ENCODE measurements around the gene SRPRB. TPM values are rescaled to one million over a fixed set of nuclear protein-coding genes. Genes with fewer than 3 reads are reported as not detected.

SRPRB gene
- total RNA-seq, 1 experiment from 2014 or later: 61.0 TPM

DNA sequence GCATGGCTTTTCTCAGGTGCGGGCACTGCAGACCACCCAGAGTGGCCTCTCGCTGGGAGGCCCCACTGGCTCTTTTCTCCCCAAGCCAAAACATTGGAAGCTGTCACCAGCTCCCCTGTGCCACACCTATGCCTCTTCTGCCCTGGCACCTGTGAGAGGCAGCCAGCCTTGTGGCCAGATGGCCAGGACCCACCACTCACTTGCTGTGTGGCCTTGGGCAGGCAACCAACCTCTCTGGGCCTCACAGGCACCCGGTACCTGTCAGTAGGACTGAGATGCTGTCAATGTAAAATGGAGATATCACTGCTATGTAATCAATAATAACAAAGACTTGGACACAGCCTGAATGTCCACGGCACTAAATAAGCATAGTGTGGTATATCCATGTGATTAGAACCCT is 36.5 kb downstream of the SRPRB start (continued):
- TF ChIP-seq EZH2 (IDR thresholded peaks at IDR 0.05) (no peak), POLR2A (IDR thresholded peaks at IDR 0.05; ENCODE audit: borderline replicate concordance, extremely low read depth, insufficient read depth, insufficient read length) (no peak), JUND (IDR thresholded peaks at IDR 0.05) (no peak), SIN3A (IDR thresholded peaks at IDR 0.05; ENCODE audit: low read depth) (no peak)
- TF ChIP-seq, protein P1, sequence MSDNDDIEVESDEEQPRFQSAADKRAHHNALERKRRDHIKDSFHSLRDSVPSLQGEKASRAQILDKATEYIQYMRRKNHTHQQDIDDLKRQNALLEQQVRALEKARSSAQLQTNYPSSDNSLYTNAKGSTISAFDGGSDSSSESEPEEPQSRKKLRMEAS (IDR thresholded peaks at IDR 0.05): no peak
- TF ChIP-seq, protein P2, sequence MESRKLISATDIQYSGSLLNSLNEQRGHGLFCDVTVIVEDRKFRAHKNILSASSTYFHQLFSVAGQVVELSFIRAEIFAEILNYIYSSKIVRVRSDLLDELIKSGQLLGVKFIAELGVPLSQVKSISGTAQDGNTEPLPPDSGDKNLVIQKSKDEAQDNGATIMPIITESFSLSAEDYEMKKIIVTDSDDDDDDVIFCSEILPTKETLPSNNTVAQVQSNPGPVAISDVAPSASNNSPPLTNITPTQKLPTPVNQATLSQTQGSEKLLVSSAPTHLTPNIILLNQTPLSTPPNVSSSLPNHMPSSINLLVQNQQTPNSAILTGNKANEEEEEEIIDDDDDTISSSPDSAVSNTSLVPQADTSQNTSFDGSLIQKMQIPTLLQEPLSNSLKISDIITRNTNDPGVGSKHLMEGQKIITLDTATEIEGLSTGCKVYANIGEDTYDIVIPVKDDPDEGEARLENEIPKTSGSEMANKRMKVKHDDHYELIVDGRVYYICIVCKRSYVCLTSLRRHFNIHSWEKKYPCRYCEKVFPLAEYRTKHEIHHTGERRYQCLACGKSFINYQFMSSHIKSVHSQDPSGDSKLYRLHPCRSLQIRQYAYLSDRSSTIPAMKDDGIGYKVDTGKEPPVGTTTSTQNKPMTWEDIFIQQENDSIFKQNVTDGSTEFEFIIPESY (IDR thresholded peaks at IDR 0.05; ENCODE audit: extremely low read depth, insufficient replicate concordance, low read length): no peak

DNA sequence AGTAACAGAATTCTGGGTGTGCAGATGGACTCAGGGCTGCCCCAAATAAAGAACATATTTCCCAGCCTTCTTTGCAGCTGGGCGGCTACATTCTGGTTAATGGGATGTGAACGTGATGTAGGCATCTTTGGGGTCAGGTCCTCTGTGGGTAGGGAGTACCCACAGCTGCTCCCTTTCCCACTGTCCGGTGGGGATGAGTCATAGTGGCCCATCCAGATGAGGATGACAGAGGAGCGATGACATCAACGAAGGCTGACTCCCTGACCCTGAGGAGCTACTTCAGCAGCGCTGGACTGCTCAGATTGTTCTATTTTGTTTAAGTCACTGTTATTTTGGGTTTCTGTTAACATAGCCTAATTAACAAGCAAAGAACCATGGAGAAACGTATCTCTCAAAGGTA is 38.0 kb downstream of the SRPRB start:
- DNase-seq (ENCODE audit: low read depth, low spot score): no peak
- no peak overlapping the region for H3K4me2 ChIP-seq (ENCODE audit: low read length)
- H3K4me3 ChIP-seq (replicated peaks in 1 of 2; ENCODE audit: low read depth in 1 of 2, low read length in 2 of 2): no peak overlapping the region
- no peaks in the 10 kb centered on the region for H3K9me3 ChIP-seq (ENCODE audit: control insufficient read depth in 1 of 2, insufficient read depth in 1 of 2, low read depth in 1 of 2, low read length in 2 of 2)
- H3K36me3 ChIP-seq (ENCODE audit: control insufficient read depth in 1 of 2, insufficient read depth in 2 of 2, low read length in 2 of 2): no peaks in the 10 kb centered on the region
- no peak overlapping the region for H3K27ac ChIP-seq (ENCODE audit: low read depth, low read length)
- no peak overlapping the region for H3K9ac ChIP-seq (ENCODE audit: low read length)
- ATAC-seq: no peak
- H3K9me2 ChIP-seq (ENCODE audit: insufficient read depth): no peaks in the 10 kb centered on the region
- RAD21 ChIA-PET (ENCODE audit: low non-redundant PET in 1 of 2, low total read pairs in 2 of 2, uncharacterized antibody in 2 of 2, unreplicated experiment in 2 of 2): no interaction called here
- intact Hi-C loops (cut with micrococcal nuclease): no loop called here
- POLR2A ChIA-PET: no interaction called here
- CTCF ChIA-PET: no interaction called here
- H3K79me2 ChIP-seq (ENCODE audit: insufficient read depth, low read length): no peaks in the 10 kb centered on the region
- H3K4me1 ChIP-seq (ENCODE audit: control insufficient read depth in 1 of 2, insufficient read depth in 2 of 2, low read length in 2 of 2): no peaks in the 10 kb centered on the region
- H3K27me3 ChIP-seq (ENCODE audit: insufficient read depth, low read length): no peaks in the 10 kb centered on the region
- TF ChIP-seq POLR2A (IDR thresholded peaks at IDR 0.05; ENCODE audit: borderline replicate concordance, extremely low read depth, insufficient read depth, insufficient read length): no peak
- no peaks in the 10 kb centered on the region for H4K20me1 ChIP-seq (ENCODE audit: insufficient read depth)
- no peak overlapping the region for H2AFZ ChIP-seq (ENCODE audit: low read depth, low read length, poor library complexity, severe bottlenecking)
- no TSS peak for BruUV-seq (replicated peaks)

DNA sequence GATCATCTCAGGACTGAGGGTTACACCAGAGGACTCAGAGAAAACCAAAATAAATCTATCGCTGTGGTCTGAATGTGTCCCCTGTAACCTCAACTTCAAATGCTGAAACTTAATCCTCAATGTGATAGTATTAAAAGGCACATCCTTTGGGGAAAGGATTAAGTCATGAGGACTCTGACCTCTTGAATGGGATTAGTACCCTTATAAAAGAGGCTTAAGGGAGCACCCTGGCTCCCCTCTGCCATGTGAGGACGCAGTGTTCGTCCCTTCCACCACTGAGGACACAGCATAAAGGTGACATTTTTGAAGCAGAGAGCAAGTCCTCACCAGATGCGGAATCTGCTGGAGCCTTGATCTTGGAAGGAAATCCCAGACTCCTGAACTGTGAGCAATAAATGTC is 39.5 kb downstream of the SRPRB start:
- RAD21 ChIA-PET (ENCODE audit: low non-redundant PET in 1 of 2, low total read pairs in 2 of 2, uncharacterized antibody in 2 of 2, unreplicated experiment in 2 of 2): no interaction called here
- Histone ChIP-seq H3K27ac (ENCODE audit: low read depth, low read length) (no peak overlapping the region), H3K9ac (ENCODE audit: low read length) (no peak overlapping the region), H3K36me3 (ENCODE audit: control insufficient read depth in 1 of 2, insufficient read depth in 2 of 2, low read length in 2 of 2) (no peaks in the 10 kb centered on the region), H4K20me1 (ENCODE audit: insufficient read depth) (no peaks in the 10 kb centered on the region), H3K4me1 (ENCODE audit: control insufficient read depth in 1 of 2, insufficient read depth in 2 of 2, low read length in 2 of 2) (no peaks in the 10 kb centered on the region), H3K4me2 (ENCODE audit: low read length) (no peak overlapping the region), H2AFZ (ENCODE audit: low read depth, low read length, poor library complexity, severe bottlenecking) (no peak overlapping the region), H3K79me2 (ENCODE audit: insufficient read depth, low read length) (no peaks in the 10 kb centered on the region), H3K9me2 (ENCODE audit: insufficient read depth) (no peaks in the 10 kb centered on the region), H3K27me3 (ENCODE audit: insufficient read depth, low read length) (no peaks in the 10 kb centered on the region), H3K4me3 (replicated peaks in 1 of 2; ENCODE audit: low read depth in 1 of 2, low read length in 2 of 2) (no peak overlapping the region), H3K9me3 (ENCODE audit: control insufficient read depth in 1 of 2, insufficient read depth in 1 of 2, low read depth in 1 of 2, low read length in 2 of 2) (no peaks in the 10 kb centered on the region)
- POLR2A ChIA-PET: no interaction called here
- intact Hi-C loops (cut with micrococcal nuclease): no loop called here
- DNase-seq (ENCODE audit: low read depth, low spot score) (no peak), ATAC-seq (no peak)
- CTCF ChIA-PET: no interaction called here
- no TSS peak for BruUV-seq (replicated peaks)
- TF ChIP-seq SRF (IDR thresholded peaks at IDR 0.05; ENCODE audit: low read depth): no peak
- no peak for TF ChIP-seq EZH2phosphoT487 (IDR thresholded peaks at IDR 0.05; ENCODE audit: borderline replicate concordance)
- no peak for TF ChIP-seq CEBPB (IDR thresholded peaks at IDR 0.05; ENCODE audit: low read depth)
- no peak for TF ChIP-seq ZNF274 (IDR thresholded peaks at IDR 0.05; ENCODE audit: low read depth, low read length)
- no peak for TF ChIP-seq ELF1 (IDR thresholded peaks at IDR 0.05; ENCODE audit: borderline replicate concordance, low read depth)
- TF ChIP-seq JUND (IDR thresholded peaks at IDR 0.05): no peak
- TF ChIP-seq ZFX (IDR thresholded peaks at IDR 0.05): no peak
- TF ChIP-seq SIN3A (IDR thresholded peaks at IDR 0.05; ENCODE audit: low read depth): no peak
- TF ChIP-seq POLR2AphosphoS5 (IDR thresholded peaks at IDR 0.05; ENCODE audit: low read depth, low read length): no peak
- TF ChIP-seq POLR2A (IDR thresholded peaks at IDR 0.05; ENCODE audit: borderline replicate concordance, extremely low read depth, insufficient read depth, insufficient read length): no peak
- TF ChIP-seq EGR1 (IDR thresholded peaks at IDR 0.05; ENCODE audit: low read depth): no peak
- no peak for TF ChIP-seq YY1 (IDR thresholded peaks at IDR 0.05; ENCODE audit: extremely low read depth, insufficient replicate concordance, low read depth, low read length)
- TF ChIP-seq, protein P3, sequence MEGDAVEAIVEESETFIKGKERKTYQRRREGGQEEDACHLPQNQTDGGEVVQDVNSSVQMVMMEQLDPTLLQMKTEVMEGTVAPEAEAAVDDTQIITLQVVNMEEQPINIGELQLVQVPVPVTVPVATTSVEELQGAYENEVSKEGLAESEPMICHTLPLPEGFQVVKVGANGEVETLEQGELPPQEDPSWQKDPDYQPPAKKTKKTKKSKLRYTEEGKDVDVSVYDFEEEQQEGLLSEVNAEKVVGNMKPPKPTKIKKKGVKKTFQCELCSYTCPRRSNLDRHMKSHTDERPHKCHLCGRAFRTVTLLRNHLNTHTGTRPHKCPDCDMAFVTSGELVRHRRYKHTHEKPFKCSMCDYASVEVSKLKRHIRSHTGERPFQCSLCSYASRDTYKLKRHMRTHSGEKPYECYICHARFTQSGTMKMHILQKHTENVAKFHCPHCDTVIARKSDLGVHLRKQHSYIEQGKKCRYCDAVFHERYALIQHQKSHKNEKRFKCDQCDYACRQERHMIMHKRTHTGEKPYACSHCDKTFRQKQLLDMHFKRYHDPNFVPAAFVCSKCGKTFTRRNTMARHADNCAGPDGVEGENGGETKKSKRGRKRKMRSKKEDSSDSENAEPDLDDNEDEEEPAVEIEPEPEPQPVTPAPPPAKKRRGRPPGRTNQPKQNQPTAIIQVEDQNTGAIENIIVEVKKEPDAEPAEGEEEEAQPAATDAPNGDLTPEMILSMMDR (IDR thresholded peaks at IDR 0.05 in 2 of 3, conservative IDR thresholded peaks at IDR 0.05 in 1 of 3; ENCODE audit: borderline replicate concordance in 1 of 3, insufficient read depth in 1 of 3, low read depth in 2 of 3, low read length in 2 of 3): no peak
- no peak for TF ChIP-seq FOSL1 (IDR thresholded peaks at IDR 0.05; ENCODE audit: low read depth)
